ENCODE measurements around the gene SCYGR8.

SCYGR8 gene

GRCh38 chr2:227745594-227745993, at the start of gene SCYGR8:
TSS of gene SCYGR8 (plus strand) at chr2:227745894. CDS start at chr2:227745894, 0 bp downstream.
- no peaks in the 10 kb centered on the region for H3K4me1 ChIP-seq (ENCODE audit: control insufficient read depth, insufficient read depth, low read length)
- no peak within 1 kb of the TSS for H3K9ac ChIP-seq (ENCODE audit: low read length)

GRCh38 chr2:227696990-227697679, 48.6 kb upstream of the SCYGR8 start:
- Histone ChIP-seq H3K4me1 (ENCODE audit: control insufficient read depth, insufficient read depth, low read length) (no peaks in the 10 kb centered on the region), H3K4me3 (ENCODE audit: low read length) (no peak overlapping the region), H3K27ac (ENCODE audit: low read depth, low read length) (no peak overlapping the region), H3K27me3 (ENCODE audit: control insufficient read depth, insufficient read depth, low read length) (no peaks in the 10 kb centered on the region), H3K36me3 (ENCODE audit: control insufficient read depth, insufficient read depth, low read length) (no peaks in the 10 kb centered on the region), H3K9ac (ENCODE audit: low read length) (no peak overlapping the region)

More at GRCh38 chr2:227745594-227745993, at the start of gene SCYGR8:
- Histone ChIP-seq H3K36me3 (ENCODE audit: control insufficient read depth, insufficient read depth, low read length) (no peaks in the 10 kb centered on the region), H3K27ac (ENCODE audit: low read depth, low read length) (no peak within 1 kb of the TSS), H3K27me3 (ENCODE audit: control insufficient read depth, insufficient read depth, low read length) (no peaks in the 10 kb centered on the region), H3K4me3 (ENCODE audit: low read length) (no peak within 1 kb of the TSS)

- H3K4me1 ChIP-seq (ENCODE audit: control insufficient read depth, insufficient read depth, low read length): no peaks in the 10 kb centered on the region
- H3K27me3 ChIP-seq (ENCODE audit: control insufficient read depth, insufficient read depth, low read length): no peaks in the 10 kb centered on the region
- H3K36me3 ChIP-seq (ENCODE audit: control insufficient read depth, insufficient read depth, low read length): no peaks in the 10 kb centered on the region
- no peak overlapping the region for H3K27ac ChIP-seq (ENCODE audit: low read depth, low read length)
- H3K9ac ChIP-seq (ENCODE audit: low read length): no peak overlapping the region
- H3K4me3 ChIP-seq (ENCODE audit: low read length): no peak overlapping the region
These were observed 44.1 kb upstream of the SCYGR8 start for GRCh38 chr2:227701556-227701955.

GRCh38 chr2:227703280-227703732, 42.4 kb upstream of the SCYGR8 start:
- no peak overlapping the region for H3K9ac ChIP-seq (ENCODE audit: low read length)
- H3K27me3 ChIP-seq (ENCODE audit: control insufficient read depth, insufficient read depth, low read length): no peaks in the 10 kb centered on the region
- no peaks in the 10 kb centered on the region for H3K4me1 ChIP-seq (ENCODE audit: control insufficient read depth, insufficient read depth, low read length)
- H3K27ac ChIP-seq (ENCODE audit: low read depth, low read length): no peak overlapping the region
- no peak overlapping the region for H3K4me3 ChIP-seq (ENCODE audit: low read length)
- no peaks in the 10 kb centered on the region for H3K36me3 ChIP-seq (ENCODE audit: control insufficient read depth, insufficient read depth, low read length)

DNA sequence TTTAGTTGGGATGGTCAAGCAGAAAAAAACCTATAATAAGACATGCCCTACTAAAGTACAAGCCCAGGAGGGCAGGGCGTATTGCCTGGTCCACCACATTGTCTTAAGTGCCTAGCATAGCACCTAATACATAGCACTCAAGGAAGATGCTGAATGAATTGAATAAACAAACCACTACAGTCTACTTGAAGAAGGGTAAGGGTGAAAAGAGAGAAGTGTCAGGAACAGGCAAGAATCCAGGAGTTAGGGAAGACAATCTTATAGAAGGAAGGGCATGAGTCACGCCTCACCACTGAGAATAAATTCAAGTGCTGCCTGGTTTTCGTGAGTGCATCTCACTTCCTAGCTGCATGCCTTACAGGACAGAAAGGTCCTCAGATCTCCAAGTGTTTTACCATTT, 41.7 kb upstream of the SCYGR8 start:
- Histone ChIP-seq H3K36me3 (ENCODE audit: control insufficient read depth, insufficient read depth, low read length) (no peaks in the 10 kb centered on the region), H3K4me1 (ENCODE audit: control insufficient read depth, insufficient read depth, low read length) (no peaks in the 10 kb centered on the region)

GRCh38 chr2:227706859-227707258, 38.8 kb upstream of the SCYGR8 start:
- Histone ChIP-seq H3K9ac (ENCODE audit: low read length) (no peak overlapping the region), H3K27ac (ENCODE audit: low read depth, low read length) (no peak overlapping the region), H3K27me3 (ENCODE audit: control insufficient read depth, insufficient read depth, low read length) (no peaks in the 10 kb centered on the region), H3K4me3 (ENCODE audit: low read length) (no peak overlapping the region), H3K36me3 (ENCODE audit: control insufficient read depth, insufficient read depth, low read length) (no peaks in the 10 kb centered on the region), H3K4me1 (ENCODE audit: control insufficient read depth, insufficient read depth, low read length) (no peaks in the 10 kb centered on the region)

More for the DNA sequence above, 41.7 kb upstream of the SCYGR8 start:
- Histone ChIP-seq H3K4me3 (ENCODE audit: low read length) (no peak overlapping the region), H3K9ac (ENCODE audit: low read length) (no peak overlapping the region), H3K27ac (ENCODE audit: low read depth, low read length) (no peak overlapping the region), H3K27me3 (ENCODE audit: control insufficient read depth, insufficient read depth, low read length) (no peaks in the 10 kb centered on the region)

- H3K9ac ChIP-seq (ENCODE audit: low read length): no peak overlapping the region
- no peaks in the 10 kb centered on the region for H3K27me3 ChIP-seq (ENCODE audit: control insufficient read depth, insufficient read depth, low read length)
- H3K4me3 ChIP-seq (ENCODE audit: low read length): no peak overlapping the region
- no peaks in the 10 kb centered on the region for H3K4me1 ChIP-seq (ENCODE audit: control insufficient read depth, insufficient read depth, low read length)
- H3K27ac ChIP-seq (ENCODE audit: low read depth, low read length): no peak overlapping the region
- H3K36me3 ChIP-seq (ENCODE audit: control insufficient read depth, insufficient read depth, low read length): no peaks in the 10 kb centered on the region
These were observed 38.3 kb upstream of the SCYGR8 start for GRCh38 chr2:227707390-227707789.

GRCh38 chr2:227710986-227711385, 34.7 kb upstream of the SCYGR8 start:
- Histone ChIP-seq H3K4me3 (ENCODE audit: low read length) (no peak overlapping the region), H3K4me1 (ENCODE audit: control insufficient read depth, insufficient read depth, low read length) (no peaks in the 10 kb centered on the region), H3K36me3 (ENCODE audit: control insufficient read depth, insufficient read depth, low read length) (no peaks in the 10 kb centered on the region), H3K27me3 (ENCODE audit: control insufficient read depth, insufficient read depth, low read length) (no peaks in the 10 kb centered on the region), H3K27ac (ENCODE audit: low read depth, low read length) (no peak overlapping the region), H3K9ac (ENCODE audit: low read length) (no peak overlapping the region)

DNA sequence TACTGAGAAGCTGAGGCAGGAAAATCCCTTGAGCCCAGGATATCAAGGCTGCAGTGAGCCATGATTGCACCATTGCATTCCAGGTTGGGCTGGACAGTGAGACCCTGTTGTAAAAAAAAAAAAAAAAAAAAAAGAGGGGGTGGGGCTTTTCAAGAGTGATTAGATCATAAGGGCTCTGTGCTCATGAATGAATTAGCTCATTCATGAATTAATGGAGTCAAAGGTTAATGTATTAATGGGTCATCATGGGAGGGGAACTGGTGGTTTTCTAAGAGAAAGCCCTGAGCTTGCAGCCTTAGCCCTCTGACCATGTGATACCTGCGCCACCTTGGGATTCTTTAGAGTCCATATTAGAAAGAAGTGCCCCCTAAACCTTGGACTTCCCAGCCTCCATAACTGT, 32.4 kb upstream of the SCYGR8 start:
- no peak overlapping the region for H3K9ac ChIP-seq (ENCODE audit: low read length)

GRCh38 chr2:227716501-227716900, 29.2 kb upstream of the SCYGR8 start:
- Histone ChIP-seq H3K27me3 (ENCODE audit: control insufficient read depth, insufficient read depth, low read length) (no peaks in the 10 kb centered on the region), H3K27ac (ENCODE audit: low read depth, low read length) (no peak overlapping the region), H3K4me3 (ENCODE audit: low read length) (peak overlapping the region; percentile 41), H3K4me1 (ENCODE audit: control insufficient read depth, insufficient read depth, low read length) (peaks cover 2% of the 10 kb centered on the region), H3K36me3 (ENCODE audit: control insufficient read depth, insufficient read depth, low read length) (no peaks in the 10 kb centered on the region), H3K9ac (ENCODE audit: low read length) (no peak overlapping the region)

More for the DNA sequence above, 32.4 kb upstream of the SCYGR8 start:
- H3K27me3 ChIP-seq (ENCODE audit: control insufficient read depth, insufficient read depth, low read length): no peaks in the 10 kb centered on the region
- peaks cover 2% of the 10 kb centered on the region for H3K4me1 ChIP-seq (ENCODE audit: control insufficient read depth, insufficient read depth, low read length)
- H3K36me3 ChIP-seq (ENCODE audit: control insufficient read depth, insufficient read depth, low read length): no peaks in the 10 kb centered on the region
- H3K27ac ChIP-seq (ENCODE audit: low read depth, low read length): no peak overlapping the region
- H3K4me3 ChIP-seq (ENCODE audit: low read length): no peak overlapping the region

- no peaks in the 10 kb centered on the region for H3K27me3 ChIP-seq (ENCODE audit: control insufficient read depth, insufficient read depth, low read length)
- peaks cover 2% of the 10 kb centered on the region for H3K4me1 ChIP-seq (ENCODE audit: control insufficient read depth, insufficient read depth, low read length)
- no peaks in the 10 kb centered on the region for H3K36me3 ChIP-seq (ENCODE audit: control insufficient read depth, insufficient read depth, low read length)
- H3K4me3 ChIP-seq (ENCODE audit: low read length): peak within 1 kb of the TSS; percentile 57
- no peak within 1 kb of the TSS for H3K9ac ChIP-seq (ENCODE audit: low read length)
- peak within 1 kb of the TSS; percentile 40 for H3K27ac ChIP-seq (ENCODE audit: low read depth, low read length)
These were observed 27.8 kb upstream of the SCYGR8 start, which contains the start of gene SLC19A3 for GRCh38 chr2:227717687-227718567. TSS of gene SLC19A3 (minus strand) at chr2:227718028. CDS start at chr2:227702318, 15,710 bp downstream.

DNA sequence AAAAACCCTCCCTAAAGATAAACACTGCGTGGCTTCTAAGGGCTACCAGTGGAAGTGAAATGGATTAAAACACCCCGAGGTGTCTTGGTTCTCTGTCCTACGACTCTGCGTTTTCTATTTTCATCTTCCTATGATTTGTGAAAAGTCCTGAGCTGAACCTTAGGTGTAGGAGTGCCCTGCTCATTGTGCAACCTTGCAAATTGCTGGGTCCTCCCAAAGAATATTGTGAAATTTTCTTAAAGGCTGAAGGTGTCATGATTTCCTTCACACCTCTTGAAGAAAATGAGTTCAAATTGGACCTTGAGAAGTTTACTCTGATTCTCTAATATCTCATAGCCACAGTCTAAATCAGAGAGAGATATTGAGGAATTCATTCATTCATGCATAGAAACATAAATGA, 26.1 kb upstream of the SCYGR8 start:
- no peaks in the 10 kb centered on the region for H3K36me3 ChIP-seq (ENCODE audit: control insufficient read depth, insufficient read depth, low read length)
- no peaks in the 10 kb centered on the region for H3K27me3 ChIP-seq (ENCODE audit: control insufficient read depth, insufficient read depth, low read length)
- H3K4me1 ChIP-seq (ENCODE audit: control insufficient read depth, insufficient read depth, low read length): peaks cover 2% of the 10 kb centered on the region
- H3K27ac ChIP-seq (ENCODE audit: low read depth, low read length): no peak overlapping the region
- H3K4me3 ChIP-seq (ENCODE audit: low read length): no peak overlapping the region
- no peak overlapping the region for H3K9ac ChIP-seq (ENCODE audit: low read length)

All from rectal smooth muscle tissue (tissue), 1 donor.